HG03280 (cell line): ENCODE data around the gene GNB1.

Source experiments
- ATAC-seq: cut with Tn5 transposase; IDR thresholded peaks from one replicate; pipeline ENCODE4 v1.9.1; 2021; ENCODE audit warnings: mild to moderate bottlenecking, moderate library complexity; ENCODE audit not compliant: unreplicated experiment

GNB1 gene

DNA sequence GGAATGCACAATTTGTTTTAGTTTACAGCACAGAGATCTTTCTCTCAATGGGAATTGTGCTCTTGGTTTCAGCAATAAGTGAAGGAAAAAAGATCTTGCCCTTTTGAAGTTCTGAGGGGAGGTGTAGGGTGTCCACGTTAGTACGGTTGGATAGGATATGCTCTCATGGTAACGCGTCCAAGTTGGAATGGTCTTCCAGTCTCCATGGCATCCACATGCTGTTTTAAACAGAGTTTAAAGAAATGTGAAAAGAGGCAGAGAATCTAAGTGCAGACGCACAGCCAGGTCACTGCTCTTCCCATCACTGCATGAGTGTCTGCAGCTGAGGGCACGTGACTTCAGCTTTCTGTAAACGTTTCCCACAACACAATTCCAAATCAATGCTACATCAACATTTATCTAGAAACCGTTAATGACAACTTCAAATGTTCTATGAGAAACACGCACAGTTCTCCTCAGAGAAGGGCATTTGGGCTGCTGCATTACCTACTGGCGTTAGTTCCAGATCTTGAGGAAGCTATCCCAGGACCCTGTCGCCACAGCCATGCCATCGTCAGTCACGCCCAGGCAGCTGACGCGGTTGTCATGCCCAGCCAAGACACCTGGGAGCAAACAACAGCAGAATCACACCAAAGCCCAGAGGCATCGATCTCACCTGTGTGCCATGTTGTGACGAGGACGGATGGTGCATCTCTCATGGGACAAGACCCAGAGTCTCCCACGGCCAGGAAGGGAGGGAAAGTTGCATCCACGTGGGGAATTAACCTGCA is 103.9 kb downstream of the GNB1 start:
- ATAC-seq: no peak

DNA sequence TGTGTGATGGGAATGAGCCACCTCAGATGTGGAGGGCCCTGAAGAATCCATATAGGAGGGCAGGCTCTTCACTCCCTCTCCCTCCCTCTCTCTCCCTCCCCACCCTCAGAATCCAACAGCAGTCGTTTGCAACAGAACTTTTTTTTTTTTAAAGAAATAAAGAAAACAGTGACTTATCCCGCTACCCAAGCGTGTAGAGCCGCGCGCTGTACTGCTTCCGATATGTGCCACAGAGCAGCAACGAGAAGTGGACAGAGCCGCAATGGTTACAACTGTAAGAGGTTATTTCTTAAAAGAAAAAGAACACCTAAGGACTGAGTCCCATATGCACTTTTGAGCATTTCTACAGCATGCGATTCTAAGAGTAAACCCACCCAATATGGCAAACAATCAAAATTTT is 105.2 kb downstream of the GNB1 start:
- no peak for ATAC-seq

DNA sequence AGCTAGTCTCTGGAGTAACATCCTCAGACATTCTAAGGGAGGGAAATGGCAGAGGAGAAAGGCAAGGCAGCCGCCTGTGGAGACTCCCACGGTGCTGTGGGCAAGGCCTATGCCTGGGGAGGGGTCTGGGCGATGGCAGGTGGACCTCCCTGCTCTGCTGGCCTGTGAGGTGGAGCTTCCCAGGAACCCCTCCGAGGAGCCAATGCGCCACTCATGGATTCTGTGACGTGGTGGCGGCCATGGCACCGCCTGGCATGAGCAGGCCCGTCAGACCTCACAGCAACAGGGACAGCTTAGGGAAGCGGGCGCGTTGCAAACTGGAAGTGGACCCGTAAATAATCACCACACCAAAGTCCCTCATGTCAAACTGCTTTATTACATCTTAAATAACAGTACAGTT is 106.0 kb downstream of the GNB1 start:
- ATAC-seq: no peak

DNA sequence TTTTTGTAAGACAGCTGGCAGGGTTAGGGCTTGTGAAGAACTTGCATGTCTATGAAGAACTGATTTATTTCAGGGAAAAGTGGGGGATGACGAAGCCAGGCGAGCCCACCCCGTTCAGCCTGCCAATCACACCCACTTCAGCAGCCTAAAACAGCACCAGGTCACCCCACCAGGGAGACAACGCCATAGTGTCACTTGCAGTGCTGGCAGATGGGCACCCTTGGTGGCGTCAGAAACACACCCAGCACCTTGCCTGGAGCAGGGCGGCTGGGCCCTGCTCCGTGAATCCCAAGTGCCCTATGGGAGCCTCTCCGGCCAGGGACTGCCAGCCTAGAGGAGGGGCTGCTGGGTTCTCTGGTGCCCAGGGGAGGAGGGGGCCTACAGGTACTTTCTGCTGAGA is 107.6 kb downstream of the GNB1 start:
- ATAC-seq: no peak

DNA sequence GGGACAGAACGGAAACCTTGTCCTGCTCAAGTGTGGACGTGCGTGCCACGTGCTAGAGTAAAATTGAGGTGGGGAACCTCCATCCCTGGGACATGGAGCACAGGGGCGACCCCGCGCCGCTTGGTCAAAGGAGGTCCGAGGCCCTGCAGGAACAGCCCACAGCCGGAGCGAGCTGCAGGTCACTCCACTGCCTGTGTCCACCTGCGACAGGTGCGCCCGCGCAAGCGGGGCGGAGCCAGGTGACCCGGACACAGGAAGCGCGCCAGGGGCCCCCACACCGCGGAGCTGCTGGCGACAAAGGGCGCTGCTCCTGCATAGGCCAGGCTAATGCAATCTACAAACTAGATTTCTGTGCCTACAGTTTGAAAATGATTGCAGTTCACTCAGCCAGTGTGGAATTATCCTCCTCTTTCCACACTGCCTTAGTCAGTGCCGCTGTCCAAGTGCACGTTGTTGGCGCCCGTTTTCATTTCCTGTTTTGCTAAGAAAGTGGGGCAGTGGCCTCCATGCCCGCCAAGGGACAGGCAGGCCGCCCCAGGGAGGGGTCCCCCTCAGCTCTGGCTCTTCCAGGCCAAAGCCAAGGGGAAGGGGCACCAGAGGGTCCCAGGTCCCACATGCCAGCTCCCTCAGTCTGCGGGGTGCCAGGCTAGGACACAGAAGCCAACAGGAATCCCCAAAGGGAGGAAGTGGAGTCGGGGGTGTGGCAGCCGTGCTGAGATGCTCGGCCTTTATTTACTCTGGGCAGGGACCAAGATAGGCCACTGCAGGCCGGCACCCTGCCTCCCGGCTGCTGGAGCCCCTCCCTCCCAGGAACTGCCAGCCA is 108.3 kb downstream of the GNB1 start:
- no peak for ATAC-seq

DNA sequence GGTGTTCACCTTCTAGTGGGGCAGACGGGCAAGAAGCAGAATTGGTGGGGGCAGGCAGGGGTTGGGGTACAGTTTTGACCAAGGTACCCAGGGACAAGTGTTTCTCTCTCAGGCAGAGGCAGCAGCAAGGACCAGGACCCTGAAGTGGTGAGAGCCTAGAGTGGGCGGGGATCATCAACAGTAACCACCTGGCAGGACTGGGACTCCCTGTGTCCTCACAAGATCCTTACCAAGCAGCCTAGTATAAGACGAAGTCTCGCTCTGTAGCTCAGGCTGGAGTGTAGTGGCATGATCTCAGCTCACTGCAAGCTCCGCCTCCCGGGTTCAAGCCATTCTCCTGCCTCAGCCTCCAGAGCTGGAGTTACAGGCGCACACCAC is 109.4 kb downstream of the GNB1 start:
- ATAC-seq: no peak

DNA sequence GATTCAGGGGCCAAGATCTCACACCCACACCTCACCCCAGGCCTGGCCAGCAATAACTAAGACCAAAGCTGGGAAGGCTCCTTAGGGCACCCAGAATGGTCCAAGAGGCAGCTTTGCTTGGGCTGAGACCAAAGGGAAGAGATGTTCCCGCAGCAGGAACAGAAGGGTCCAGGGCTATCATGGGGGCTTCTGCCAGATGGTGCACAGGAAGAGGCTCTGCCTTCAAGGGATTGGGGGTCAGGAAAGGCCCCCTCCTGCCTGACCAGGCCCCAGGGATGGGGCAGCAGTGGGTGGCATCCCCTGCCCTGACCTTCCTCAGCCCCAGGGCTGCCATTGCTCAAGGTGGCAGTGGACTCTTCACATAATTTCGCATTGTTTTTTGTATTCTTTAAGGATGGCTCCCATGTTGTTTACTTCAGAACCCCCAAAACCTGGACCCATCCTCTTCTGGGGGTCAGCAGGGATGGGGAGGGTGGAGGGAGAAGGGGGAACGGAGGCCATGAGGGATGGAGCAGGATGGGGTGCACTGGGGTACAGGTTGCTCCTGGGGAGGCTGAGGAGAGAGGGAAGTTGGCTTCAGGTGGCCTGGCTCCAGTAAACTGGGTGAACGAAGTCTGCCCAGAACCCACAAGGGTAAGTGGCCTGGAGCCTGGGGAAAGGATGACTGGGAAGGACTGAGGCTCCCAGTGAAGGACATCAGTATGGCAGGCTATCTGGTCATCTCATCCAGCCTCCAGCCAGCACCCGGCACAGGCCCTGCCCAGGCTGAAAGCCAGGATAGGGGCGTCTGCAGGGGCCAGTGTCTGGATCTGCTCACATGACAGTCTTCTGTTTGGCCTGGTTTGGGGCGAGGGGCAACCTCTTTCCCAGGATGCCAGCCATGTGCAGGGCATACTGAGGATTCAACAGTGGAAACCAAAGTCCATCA is 110.0 kb downstream of the GNB1 start:
- ATAC-seq: no peak

DNA sequence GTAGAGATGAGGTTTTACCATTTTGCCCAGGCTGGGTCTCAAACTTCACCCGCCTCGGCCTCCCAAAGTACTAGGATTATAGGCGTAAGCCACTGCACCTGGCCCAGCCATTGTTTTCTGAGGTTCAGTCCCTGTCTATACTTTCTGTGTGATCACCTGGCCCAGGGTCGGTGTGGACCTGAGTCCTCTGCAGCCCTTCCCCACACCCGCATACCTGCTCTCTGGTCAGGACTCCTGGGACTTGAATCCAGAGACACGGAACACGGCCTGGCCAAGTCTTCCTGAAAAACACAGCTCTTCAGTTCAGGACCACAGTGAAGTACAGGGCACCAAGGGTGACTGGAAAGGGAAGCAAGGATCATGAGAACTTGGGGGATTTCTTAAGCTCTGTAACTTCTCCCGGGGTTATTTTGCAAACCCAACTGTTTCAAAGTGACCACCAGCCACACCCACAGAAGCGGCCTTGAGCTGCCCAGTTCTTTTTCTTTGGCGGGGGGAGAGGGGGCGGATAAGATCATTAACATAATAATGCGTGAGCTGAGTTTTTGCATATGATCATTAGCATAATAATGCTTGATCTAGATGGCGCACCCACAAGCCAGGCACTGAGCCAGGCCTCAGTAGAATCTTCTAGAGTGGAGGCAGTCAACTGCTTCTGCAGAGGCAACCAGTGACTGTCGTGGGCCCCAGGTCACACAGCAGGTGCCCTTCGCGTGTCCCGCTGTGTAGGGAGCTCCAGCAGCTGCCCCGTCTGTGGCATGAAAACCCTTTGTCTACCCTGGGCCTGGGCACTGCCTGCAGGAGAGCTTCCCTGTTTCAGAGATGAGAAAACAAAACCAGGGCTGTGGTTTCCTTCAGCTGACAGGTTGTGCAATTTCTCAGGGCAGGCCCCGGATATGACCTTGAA is 110.9 kb downstream of the GNB1 start:
- ATAC-seq: peak; percentile 35

DNA sequence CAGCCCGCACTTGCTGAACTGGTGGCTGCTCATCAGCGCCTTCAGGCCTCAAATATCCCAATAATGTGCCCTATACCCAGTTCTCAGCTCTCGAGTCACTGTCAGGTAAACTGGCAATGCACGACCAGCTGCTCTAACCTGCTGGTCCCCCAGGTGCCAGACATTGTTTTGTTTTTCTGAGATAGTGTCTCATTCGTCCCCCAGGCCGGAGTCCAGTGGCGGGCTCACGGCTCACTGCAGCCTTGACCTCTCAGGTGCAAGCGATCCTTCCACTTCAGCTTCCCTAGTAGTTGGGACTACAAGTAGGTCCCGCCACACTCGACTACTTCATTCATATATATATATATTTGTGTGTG is 111.6 kb downstream of the GNB1 start:
- ATAC-seq: no peak

DNA sequence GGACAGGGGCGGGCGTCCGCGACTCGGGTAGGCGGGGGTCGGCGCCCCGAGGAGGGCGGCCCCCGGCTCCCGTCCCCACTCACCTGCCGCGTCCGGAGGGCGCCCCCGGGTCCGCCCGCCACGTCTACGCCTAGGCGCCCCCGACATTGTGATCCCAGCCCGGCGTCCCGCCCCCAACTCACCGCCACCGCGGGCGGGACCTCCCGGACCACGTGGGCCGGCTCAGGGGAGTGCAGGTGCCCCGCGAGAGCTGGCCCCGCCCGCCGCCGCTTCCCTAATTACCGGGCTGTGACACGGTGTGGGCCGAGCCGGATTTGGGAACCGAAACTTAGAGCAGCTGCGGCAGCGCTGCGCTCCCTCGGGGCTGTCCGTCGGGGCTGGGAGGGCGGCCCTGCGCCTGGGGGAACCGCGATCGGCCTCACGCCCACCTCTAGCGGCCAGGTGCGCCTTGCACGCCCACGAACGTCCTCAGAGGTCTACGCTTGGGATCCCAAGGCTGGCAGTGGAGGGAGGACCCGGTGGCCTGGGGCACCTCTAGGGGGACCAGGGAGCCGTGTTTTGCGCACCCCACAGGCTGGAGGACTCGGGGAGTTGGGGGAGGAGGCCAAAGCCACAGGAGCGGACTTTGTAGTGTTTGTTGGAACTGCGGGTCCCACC is 112.1 kb downstream of the GNB1 start:
- peak; percentile 68 for ATAC-seq

DNA sequence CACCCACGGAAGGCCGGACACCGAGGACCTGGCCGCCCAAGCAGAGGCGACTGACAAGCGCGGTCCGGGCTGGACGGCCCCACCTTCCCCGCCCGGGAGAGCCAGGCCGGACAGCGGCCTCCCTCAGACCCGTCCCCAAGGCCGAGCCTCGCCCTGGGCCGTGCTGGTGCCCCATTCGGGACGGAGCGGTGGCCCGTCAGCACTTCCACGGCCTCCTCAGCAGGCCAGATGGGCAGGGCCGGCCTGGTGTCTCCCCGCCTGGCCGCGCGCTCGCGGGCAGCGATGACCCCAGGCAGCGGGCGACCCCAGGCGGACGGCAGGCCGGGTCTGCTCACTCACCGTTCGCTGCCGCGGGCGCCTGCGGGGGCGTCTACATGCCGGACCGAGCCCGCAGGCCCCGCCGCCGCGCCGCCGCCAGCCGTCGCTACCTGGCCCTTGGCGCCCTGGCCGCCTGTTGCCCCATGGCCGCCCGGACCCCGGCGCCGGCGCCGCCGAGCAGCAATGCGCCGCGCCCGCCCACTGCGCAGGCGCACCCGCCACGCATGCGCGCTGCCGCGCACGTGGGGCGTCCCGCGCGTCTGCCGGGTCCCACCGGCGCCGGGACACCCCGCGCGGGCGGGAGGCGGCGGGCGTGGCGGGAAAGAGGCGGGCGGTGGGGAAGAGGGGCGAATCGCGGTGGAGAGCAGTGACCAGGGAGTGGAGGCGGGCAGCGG is 112.8 kb downstream of the GNB1 start, which contains the start of gene NADK:
Gene NADK (minus strand): TSS at position 521 of the 713 bp plus-strand sequence. CDS start 13,064 bp downstream, outside the sequence.
- ATAC-seq: peak; percentile 38

DNA sequence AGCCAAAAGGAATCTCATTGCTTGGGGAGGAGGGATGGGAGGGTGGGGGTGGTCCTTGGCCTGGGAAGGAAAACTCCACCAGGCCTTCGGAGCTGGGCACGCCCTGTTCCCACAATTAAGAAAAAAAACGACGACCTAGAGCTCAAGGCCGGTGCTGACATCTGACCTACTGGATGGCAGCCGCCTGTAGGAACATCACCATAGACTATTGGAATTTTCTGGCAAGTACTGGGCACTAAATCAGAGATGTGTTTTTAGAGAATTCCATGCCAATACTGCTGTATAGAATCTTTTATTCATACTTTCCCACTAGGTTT is 113.3 kb downstream of the GNB1 start:
- no peak for ATAC-seq

DNA sequence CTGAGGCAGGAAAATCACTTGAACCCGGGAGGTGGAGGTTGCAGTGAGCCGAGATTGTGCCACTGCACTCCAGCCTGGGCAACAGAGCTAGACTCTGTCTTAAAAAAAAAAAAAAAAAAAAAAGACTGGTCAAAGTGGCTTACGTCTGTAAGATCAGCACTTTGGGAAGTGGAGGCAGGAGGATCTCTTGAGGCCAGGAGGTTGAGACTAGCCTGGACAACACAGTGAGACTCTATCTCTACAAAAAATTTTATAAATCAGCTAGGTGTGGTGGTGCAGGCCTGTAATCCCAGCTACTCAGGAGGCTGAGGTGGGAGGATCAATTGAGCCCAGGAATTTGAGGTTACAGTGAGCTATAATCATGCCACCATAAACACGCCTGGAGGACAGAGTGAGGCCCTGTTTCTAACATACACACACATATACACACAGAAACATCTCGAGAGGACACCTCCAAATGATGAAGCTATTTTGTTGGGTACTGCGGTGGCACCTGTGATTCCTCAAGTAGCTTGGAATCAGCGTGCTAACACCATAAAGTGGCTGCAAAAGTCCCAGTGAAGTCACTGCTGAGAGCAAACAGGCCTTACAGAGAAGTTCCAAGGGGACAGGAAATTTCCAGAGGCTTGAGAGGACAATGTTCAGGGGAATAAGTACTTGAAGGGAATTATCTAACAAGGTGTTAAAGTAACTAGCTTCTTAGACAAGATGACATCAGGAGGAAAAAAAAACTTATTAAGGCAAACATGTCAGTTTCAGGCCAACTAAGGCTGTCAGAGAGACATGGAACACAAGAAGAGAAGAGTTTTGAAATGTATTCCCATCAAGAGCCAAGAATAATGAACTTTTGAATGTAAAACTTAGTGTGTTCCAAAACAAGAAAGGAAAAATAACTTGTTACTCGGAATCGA is 114.0 kb downstream of the GNB1 start:
- no peak for ATAC-seq

DNA sequence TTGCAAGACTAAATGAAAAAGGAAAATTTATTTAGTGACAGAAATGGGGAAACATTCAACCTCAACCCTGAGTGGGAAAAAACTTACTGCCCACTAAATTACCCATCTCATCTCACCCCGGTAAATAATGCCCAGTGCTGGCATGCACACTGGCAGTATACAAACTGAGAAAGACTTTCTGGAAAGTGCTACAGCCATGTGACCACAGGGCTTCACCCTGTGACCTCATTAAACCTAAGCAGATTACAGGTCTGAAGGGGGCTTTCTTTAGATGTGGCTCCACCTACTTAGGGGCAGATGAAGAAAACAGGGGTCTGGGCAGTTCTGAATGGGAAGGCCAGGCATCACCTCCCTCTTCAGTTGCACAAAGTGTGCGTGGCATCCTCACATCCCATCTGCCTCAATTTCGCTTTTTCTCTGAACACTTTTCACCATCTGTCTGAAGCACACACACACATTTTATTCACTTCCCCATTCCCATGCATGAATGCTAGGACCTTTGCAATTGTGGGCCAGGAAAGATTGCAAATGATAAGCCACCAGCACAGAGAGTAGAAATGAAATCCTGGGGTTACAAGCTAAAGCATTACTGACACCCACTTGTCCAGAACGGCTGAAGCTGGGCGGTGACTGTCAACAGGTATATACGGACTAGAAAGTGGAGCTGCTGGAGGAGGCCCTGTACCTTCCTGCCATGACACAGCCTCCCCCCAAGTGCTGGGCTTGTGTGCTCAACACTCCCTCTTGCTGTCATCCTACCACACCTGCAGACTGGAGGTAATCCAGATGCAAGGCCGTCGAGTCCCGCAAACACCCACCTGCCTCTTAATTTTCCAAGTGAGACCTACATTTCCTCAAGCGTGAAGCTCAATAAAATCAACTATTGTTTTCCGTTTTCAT is 115.3 kb downstream of the GNB1 start:
- ATAC-seq: no peak

DNA sequence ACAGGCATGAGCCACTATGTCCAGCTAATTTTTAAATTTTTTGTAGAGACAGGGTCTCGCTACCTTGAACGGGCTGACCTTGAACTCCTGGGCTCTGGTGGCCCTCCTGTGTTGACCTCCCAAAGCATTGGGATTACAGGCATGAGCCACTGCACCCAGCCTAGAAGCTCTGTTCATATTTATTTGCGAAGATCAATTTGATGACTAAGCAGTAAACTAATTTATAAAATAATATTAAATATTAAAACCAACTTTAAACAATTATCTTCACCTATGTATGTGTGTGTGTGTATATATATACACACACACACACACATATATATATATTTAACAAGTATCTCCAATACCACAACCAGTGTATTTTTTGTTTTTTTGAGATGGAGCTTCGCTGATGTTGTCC is 117.0 kb downstream of the GNB1 start:
- ATAC-seq: no peak

DNA sequence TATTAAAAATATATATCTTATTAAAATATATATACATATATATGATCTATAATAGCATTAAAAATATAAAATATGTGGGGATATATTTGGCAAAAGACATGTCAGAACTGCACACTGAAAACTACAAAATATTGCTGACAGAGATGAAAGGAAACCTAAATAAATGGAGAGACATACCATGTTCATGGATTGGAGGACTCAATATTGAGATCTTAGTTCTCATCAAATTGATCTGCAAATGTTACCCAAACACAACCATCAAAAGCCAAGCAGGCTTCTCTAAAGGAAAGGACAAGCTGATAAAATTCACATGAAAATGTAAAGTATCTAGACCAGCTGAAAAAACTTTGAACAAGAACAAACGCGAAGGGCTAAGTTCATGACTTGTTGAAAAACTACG is 119.8 kb downstream of the GNB1 start:
- no peak for ATAC-seq

DNA sequence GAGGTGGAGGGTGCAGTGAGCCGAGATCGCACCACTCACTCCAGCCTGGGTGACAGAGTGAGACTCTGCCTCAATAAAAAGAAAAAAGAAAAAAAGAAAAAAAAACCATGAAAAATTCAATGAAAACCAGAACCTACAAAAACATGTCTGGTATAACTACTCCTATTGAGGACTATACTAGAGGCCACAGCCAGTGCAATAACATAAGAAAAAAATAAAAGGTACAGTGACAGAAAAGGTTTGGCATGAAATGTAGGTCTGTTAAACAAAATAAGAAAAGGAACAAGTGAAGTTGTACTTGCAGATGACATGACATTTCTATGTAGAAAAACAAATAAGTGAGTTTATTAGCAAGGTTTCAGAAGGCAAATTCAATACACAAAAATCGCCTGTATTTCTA is 120.8 kb downstream of the GNB1 start:
- ATAC-seq: no peak
